HL-60 (cell line): ENCODE data around the gene DPYD.

ENCODE experiments used
- DNase-seq, 2 experiments: peaks; one replicate each; pipeline ENCODE4 v3.0.0-alpha.2; 2010 to 2020; ENCODE audit warnings: low read depth in 1 of 2, low spot score in 1 of 2
- H3K27ac ChIP-seq: fragments of 250-450 bp; sonication (Bioruptor Pico); replicated peaks from 2 replicates; pipeline ENCODE4 v1.5.1; 2020; ENCODE audit warnings: mild to moderate bottlenecking, moderate library complexity
- H3K27me3 ChIP-seq: fragments of 250-450 bp; sonication (Bioruptor Pico); 2 replicates; pipeline ENCODE4 v1.5.1; 2021; ENCODE audit warnings: mild to moderate bottlenecking, moderate library complexity; ENCODE audit not compliant: insufficient read depth, poor library complexity, severe bottlenecking
- H3K4me3 ChIP-seq: replicated peaks from 2 replicates; pipeline ENCODE4 v1.5.1; 2011; ENCODE audit warnings: mild to moderate bottlenecking, control low read depth, low read length; ENCODE audit not compliant: insufficient read depth
- GABPA ChIP-seq: IDR thresholded peaks from 2 replicates; pipeline ENCODE4 v1.6.1; 2012; ENCODE audit warnings: low read depth
- POLR2AphosphoS5 ChIP-seq: IDR thresholded peaks from 2 replicates; pipeline ENCODE4 v1.6.1; 2012; ENCODE audit warnings: low read depth
- REST ChIP-seq: IDR thresholded peaks from 2 replicates; pipeline ENCODE4 v1.6.1; 2012; ENCODE audit warnings: low read depth; ENCODE audit not compliant: insufficient replicate concordance
- SPI1 ChIP-seq: IDR thresholded peaks from 2 replicates; pipeline ENCODE4 v1.6.1; 2012; ENCODE audit warnings: low read depth, mild to moderate bottlenecking, borderline replicate concordance
- TF ChIP-seq, protein P1 (sequence below): IDR thresholded peaks from one replicate; pipeline ENCODE4 v1.5.1; 2011; ENCODE audit warnings: low read length, control low read depth, inconsistent platforms; ENCODE audit not compliant: insufficient read depth

DPYD gene

DNA sequence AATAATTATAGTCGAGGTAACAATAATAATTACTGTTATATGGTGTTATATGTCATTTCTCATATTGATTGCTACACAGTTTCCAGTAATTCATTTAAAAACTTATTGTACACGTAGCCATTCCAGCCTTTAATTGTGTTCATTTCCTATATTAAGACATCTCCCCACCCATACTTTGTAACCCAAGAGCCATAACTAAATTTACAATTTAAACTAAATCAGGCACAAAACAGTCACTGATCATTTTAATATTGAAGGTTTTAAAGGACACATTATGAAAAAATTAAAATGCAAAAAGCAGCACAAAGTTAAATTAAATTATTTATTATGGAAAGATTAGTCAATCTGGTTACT, 487.0 kb downstream of the DPYD start:
- no peaks in the 10 kb centered on the region for H3K27me3 ChIP-seq
- TF ChIP-seq REST (no peak), GABPA (no peak), POLR2AphosphoS5 (no peak), SPI1 (no peak)
- TF ChIP-seq, protein P1, sequence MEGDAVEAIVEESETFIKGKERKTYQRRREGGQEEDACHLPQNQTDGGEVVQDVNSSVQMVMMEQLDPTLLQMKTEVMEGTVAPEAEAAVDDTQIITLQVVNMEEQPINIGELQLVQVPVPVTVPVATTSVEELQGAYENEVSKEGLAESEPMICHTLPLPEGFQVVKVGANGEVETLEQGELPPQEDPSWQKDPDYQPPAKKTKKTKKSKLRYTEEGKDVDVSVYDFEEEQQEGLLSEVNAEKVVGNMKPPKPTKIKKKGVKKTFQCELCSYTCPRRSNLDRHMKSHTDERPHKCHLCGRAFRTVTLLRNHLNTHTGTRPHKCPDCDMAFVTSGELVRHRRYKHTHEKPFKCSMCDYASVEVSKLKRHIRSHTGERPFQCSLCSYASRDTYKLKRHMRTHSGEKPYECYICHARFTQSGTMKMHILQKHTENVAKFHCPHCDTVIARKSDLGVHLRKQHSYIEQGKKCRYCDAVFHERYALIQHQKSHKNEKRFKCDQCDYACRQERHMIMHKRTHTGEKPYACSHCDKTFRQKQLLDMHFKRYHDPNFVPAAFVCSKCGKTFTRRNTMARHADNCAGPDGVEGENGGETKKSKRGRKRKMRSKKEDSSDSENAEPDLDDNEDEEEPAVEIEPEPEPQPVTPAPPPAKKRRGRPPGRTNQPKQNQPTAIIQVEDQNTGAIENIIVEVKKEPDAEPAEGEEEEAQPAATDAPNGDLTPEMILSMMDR = no peak
- no peak overlapping the region for H3K4me3 ChIP-seq
- no peak for DNase-seq
- H3K27ac ChIP-seq = no peak overlapping the region

GRCh38 chr1:97433094-97433823, 487.6 kb downstream of the DPYD start:
- Histone ChIP-seq H3K4me3 (no peak overlapping the region), H3K27me3 (no peaks in the 10 kb centered on the region), H3K27ac (no peak overlapping the region)
- no peak for DNase-seq
- TF ChIP-seq REST (no peak), POLR2AphosphoS5 (no peak)

DNA sequence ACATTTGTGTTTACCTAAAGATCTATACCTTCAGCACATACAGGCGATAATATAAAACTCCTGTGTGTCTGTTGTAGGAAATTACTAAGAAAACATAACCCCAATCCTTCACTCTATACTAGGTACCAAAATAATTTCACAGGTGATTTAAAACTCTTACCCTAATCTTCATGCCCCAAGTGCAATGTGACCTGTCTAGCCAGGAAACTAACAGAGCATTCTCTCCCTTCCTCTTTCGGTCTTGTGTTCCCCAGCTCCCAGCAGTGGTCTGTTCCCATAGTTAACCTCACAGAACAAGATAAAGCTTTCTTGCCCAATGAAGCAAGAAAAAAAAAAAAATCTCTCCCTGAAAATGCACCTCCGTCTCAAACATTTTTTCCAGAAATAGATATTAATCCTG, 493.5 kb downstream of the DPYD start:
- Histone ChIP-seq H3K27ac (no peak overlapping the region), H3K4me3 (no peak overlapping the region), H3K27me3 (no peaks in the 10 kb centered on the region)
- no peak for TF ChIP-seq GABPA
- no peak for DNase-seq

DNA sequence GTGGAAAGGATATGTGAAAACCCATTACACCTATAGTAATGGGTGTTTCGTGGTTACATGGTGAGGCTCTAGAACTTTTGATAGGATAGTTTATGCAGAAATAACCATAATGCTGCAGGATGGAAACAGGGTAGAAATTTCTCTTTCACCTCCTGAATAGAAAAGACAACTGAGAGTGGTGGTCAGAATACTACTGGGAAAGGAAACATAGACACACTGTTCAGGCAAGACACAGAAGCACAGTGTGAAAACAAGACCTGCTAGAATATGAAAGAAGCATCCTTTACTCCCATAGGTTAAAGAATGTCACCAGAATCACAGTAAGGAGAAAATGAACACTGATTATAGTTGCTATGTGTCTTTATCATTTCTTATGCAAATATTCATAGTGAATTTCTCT, 496.6 kb downstream of the DPYD start:
- Histone ChIP-seq H3K27me3 (no peaks in the 10 kb centered on the region), H3K4me3 (no peak overlapping the region), H3K27ac (no peak overlapping the region)
- DNase-seq = no peak
- no peak for TF ChIP-seq GABPA
- no peak for TF ChIP-seq REST
- no peak for TF ChIP-seq POLR2AphosphoS5
- TF ChIP-seq SPI1 = no peak
- TF ChIP-seq, protein P1 = no peak
